HG02884 (cell line): ENCODE measurements around the gene IL2RA.
A peak's percentile ranks its signal among the peaks of the same experiment; 100 is the strongest.
"Not testable (repeated sequence)": the region's sequence is repeated elsewhere in the genome, so short reads cannot be mapped to it uniquely, and the experiment has no call there.

Experiments
- ATAC-seq: cut with Tn5 transposase; IDR thresholded peaks from one replicate; pipeline ENCODE4 v1.9.1; 2021; ENCODE audit warnings: mild to moderate bottlenecking, moderate library complexity; ENCODE audit not compliant: unreplicated experiment

Gene IL2RA

DNA sequence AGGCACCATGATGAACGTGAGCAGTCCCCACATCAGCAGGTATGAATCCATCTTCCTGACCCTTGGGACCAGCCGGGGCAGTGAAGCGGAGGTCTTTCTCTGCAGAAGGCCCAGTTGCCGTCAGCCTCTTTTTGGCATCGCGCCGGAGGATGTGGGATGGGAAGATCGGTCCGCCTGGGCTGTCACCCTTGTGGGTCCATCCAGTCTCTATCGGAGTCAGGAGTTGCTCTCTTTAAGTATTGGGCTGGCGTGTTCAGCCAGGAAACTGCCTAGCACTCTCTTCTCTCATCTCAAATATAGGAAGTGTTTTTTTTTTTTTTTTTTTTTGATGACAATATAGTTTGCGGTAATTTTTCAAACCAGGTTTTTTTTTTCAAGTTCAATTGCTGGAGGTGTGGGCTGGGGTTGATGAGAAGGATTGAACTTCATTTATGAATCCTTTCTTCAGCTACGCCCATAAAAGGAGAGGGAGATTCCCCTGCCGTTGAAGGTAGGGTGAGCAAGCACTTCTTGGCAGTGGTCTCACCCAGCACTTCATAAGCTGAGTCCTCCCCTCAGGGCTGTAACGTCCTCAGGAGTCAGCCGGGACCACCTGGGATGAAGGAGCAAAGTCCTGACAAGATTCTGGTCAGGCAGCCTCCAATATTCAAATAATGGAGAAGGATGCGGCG is at the start of gene IL2RA:
IL2RA (minus strand) TSS at position 267 of the 671 bp plus-strand sequence; CDS start at position 51, 216 bp downstream.
- no peak for ATAC-seq

- ATAC-seq, result no peak
Measured at GRCh38 chr10:6110136-6110535, 48.0 kb upstream of the IL2RA start.

GRCh38 chr10:6109444-6109775 is 47.2 kb upstream of the IL2RA start:
- ATAC-seq, result no peak

GRCh38 chr10:6108631-6109443 is 46.7 kb upstream of the IL2RA start:
- no peak for ATAC-seq

GRCh38 chr10:6108072-6108471 is 45.9 kb upstream of the IL2RA start:
- ATAC-seq, result no peak

DNA sequence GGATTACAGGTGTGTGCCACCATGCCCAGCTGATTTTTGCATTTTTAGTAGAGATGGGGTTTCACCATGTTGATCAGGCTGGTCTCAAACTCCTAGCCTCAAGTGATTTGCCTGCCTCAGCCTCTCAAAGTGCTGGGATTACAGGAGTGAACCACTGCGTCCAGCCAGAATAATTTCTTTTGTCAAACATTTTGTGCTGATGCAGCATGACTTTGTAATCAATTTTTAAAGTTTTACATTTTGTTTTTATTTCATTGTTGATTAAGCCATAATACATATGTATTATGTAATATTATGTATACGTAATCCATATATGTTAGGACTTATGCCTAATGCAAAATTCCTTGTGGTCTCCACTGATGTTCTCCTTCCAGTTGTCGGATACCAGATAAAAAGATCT is 45.4 kb upstream of the IL2RA start:
- ATAC-seq, result not testable (repeated sequence)

GRCh38 chr10:6103591-6103990 is 41.4 kb upstream of the IL2RA start:
- ATAC-seq, result no peak

- ATAC-seq, result no peak
Measured at GRCh38 chr10:6102128-6102527, 40.0 kb upstream of the IL2RA start.

- peak; percentile 65 for ATAC-seq
Measured at GRCh38 chr10:6101181-6101580, 39.0 kb upstream of the IL2RA start.

- no peak for ATAC-seq
Measured at GRCh38 chr10:6100370-6100769, 38.2 kb upstream of the IL2RA start.

GRCh38 chr10:6098156-6098555 is 36.0 kb upstream of the IL2RA start:
- no peak for ATAC-seq

DNA sequence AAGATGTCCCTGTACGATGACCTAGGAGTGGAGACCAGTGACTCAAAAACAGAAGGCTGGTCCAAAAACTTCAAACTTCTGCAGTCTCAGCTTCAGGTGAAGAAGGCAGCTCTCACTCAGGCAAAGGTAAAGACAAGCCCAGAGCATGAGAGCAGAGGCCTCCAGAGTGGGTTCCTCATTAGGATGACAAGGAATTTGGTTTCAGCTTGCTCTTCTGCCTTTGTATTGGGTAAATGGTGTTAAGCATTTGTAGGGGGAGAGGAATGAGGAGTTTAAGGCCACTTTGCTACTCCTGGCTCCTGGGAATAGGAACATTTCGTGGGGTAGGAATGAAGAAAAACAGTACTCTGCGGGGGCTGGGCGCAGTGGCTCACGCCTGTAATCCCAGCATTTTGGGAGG is 34.9 kb upstream of the IL2RA start:
- ATAC-seq, result no peak

DNA sequence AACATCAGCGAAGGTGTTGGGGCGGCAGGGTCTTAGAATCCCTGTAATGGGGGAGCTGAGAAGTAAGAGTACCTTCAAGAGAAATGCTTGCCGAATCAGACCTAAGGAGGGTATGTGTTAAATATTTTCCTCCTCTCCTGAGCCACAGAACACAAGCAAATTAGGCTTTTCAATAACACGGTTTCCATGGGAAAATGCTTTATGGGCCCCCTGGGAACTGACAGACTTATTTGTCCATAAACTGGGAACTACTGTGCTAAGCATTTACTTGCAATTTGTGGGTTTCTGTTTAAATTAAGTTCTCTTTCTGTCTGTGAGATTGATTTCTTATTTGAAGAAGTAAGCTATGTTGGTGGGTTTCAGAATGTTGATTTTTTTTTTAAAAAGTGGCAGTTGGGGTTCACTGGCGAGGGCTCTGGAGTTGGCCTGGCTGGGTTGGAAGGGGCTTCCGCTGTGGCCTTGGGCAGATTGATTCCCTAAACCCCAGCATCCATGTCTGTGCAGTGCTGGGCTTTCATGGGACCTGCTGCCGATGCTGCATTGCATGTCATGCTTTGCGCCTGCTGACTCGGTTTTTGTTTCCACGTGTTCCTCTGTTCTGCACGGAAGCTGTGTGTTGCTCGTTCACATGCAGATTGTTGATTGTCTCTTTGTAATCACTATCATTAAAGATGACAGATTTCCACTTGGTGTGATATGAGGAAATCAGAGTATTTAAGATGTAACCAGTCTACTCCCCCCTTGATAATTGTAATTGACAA is 33.8 kb upstream of the IL2RA start:
- no peak for ATAC-seq

DNA sequence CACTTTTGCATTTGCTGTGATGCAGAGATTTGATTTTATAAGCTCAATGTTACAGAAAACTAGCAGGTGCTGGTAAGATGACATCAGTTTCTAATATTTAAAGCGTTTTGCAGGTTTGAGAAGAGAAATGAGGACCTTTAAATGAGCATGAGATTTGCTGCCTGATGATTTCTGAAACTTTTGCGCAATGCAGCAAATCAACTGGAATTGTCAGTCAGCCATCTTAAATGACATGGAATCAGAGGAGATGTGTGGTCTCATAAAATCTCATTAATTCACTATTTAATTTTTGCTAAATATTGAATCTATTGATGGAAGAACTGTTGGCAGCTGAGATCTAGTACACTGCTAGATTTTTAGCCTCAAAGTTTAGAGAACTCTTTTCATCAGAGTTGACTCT is 30.6 kb upstream of the IL2RA start:
- ATAC-seq, result no peak

DNA sequence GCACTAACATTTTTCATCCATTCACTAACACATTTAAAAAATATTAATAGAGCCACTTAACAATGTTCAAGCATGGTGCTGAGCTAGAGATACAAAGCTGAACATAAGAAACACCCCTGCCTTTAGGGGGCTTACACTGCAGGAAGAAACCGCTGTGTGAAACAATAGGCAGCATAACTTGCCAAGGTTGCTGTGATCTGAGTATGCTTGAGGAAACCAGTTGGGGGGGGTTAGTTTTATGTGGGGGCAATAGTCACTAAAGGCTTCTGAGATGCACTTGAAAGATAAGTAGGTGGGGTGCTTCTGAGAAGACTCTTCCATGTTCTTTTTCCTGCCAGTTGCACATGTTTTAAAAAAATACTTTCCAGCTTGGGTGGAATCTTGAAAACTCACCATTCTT is 29.5 kb upstream of the IL2RA start:
- no peak for ATAC-seq

- ATAC-seq, result peak; percentile 2
Measured at GRCh38 chr10:6089334-6090219, 27.4 kb upstream of the IL2RA start.

DNA sequence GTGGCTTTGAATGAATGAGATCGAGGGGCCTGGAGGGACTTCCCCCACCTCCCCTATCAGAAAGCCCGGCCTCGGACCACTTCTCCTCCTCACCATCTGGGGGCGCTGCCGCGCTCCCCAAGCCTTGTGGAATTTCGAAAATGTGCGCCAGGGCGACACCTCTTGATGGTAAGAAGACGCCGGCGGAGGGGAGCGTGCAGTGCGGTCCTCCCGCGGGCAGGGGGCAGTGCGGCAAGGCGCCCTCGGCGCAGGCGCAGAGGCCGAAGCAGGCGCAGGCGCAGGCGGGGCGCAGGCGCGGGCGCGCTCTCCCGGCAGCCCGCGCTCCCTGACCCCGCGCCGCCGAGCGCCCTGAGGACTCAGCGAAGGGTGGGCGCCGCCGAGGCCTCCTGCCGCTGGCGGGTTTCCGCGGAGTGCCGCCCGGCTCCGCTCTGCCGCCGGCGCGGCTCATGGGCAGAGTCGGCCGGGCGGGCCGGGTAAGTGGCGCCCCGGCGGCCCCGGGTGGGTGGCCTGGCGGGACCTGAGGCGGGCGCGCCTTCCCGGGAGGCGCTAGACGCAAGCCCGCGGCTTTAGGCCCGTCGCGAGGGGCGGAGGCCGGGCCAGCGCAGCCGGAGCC is 26.7 kb upstream of the IL2RA start, which contains the start of gene RBM17:
RBM17 (plus strand) TSS at position 314 of the 613 bp plus-strand sequence. CDS start 8,032 bp downstream, outside the sequence.
- peak; percentile 69 for ATAC-seq

- ATAC-seq, result peak; percentile 45
Measured at GRCh38 chr10:6086375-6087233, 24.4 kb upstream of the IL2RA start.
